Effector memory CD8-positive, alpha-beta T cell (primary cell): ENCODE data around the gene GAGE12H.

ENCODE experiments used
- ATAC-seq: fragments of 150-1000 bp; cut with Tn5 transposase; replicated peaks from 2 replicates; pipeline ENCODE4 v1.10.0; 2021; ENCODE audit warnings: mild to moderate bottlenecking, moderate library complexity
- DNase-seq, 3 experiments: peaks; one replicate each; pipeline ENCODE4 v3.0.0; 2021
- H3K27ac Mint-ChIP-seq, 2 donors: one replicate each; pipeline ENCODE4 v1.8.0; 2022; ENCODE audit warnings: mild to moderate bottlenecking in 2 of 2, mixed read lengths in 2 of 2, moderate library complexity in 2 of 2
- H3K27me3 Mint-ChIP-seq, 2 donors: one replicate each; pipeline ENCODE4 v1.8.0; 2022; ENCODE audit warnings: mixed read lengths in 2 of 2
- H3K36me3 Mint-ChIP-seq: one replicate; pipeline ENCODE4 v1.8.0; 2022; ENCODE audit warnings: mild to moderate bottlenecking, moderate library complexity, mixed read lengths; ENCODE audit not compliant: insufficient read depth
- H3K4me1 Mint-ChIP-seq, 2 donors: one replicate each; pipeline ENCODE4 v1.8.0; 2022; ENCODE audit warnings: low read depth in 2 of 2, mixed read lengths in 2 of 2
- H3K4me3 Mint-ChIP-seq, 2 donors: one replicate each; pipeline ENCODE4 v1.8.0; 2022; ENCODE audit warnings: mild to moderate bottlenecking in 2 of 2, mixed read lengths in 2 of 2, moderate library complexity in 2 of 2
- H3K9me3 Mint-ChIP-seq, 2 donors: one replicate each; pipeline ENCODE4 v1.8.0; 2022; ENCODE audit warnings: mixed read lengths in 2 of 2

The GAGE12H gene

GRCh38 chrX:49618574-49618973 is 38.8 kb downstream of the GAGE12H start:
- Mint-ChIP-seq H3K4me1 (no peaks in the 10 kb centered on the region), H3K4me3 (no peak overlapping the region), H3K36me3 (no peaks in the 10 kb centered on the region), H3K9me3 (no peaks in the 10 kb centered on the region), H3K27ac (no peak overlapping the region), H3K27me3 (peaks cover 4 to 6% of the 10 kb centered on the region in 2 donors)
- ATAC-seq (no peak), DNase-seq (no peak)

- H3K4me3 Mint-ChIP-seq: peak overlapping the region; percentile 54 to 62
- H3K36me3 Mint-ChIP-seq: peaks cover 3% of the 10 kb centered on the region
- ATAC-seq (peak; percentile 46), DNase-seq (peak in 2 of 3 experiments; percentile 1 to 3)
- no peaks in the 10 kb centered on the region for H3K9me3 Mint-ChIP-seq
- H3K27me3 Mint-ChIP-seq: peaks cover 7 to 9% of the 10 kb centered on the region in 2 donors
- no peaks in the 10 kb centered on the region for H3K4me1 Mint-ChIP-seq
- no peak overlapping the region for H3K27ac Mint-ChIP-seq
These were observed 47.5 kb downstream of the GAGE12H start for GRCh38 chrX:49627086-49627777.
